Sigmoid colon (tissue), 7 donors: Measurements from ENCODE around the gene PTCD1. TPM values are rescaled to one million over a fixed set of nuclear protein-coding genes. Genes with fewer than 3 reads are reported as not detected.
A peak's percentile ranks its signal among the peaks of the same experiment; 100 is the strongest.

ENCODE experiments used
- DNase-seq: peaks from one replicate; pipeline ENCODE4 v3.0.0-alpha.2; 2019
- H3K27ac ChIP-seq, 4 donors: fragments of 200-600 bp; sonication (generic); one replicate each; pipeline ENCODE4 v1.5.1; 2016 to 2019; ENCODE audit warnings: mild to moderate bottlenecking in 1 of 4
- H3K27me3 ChIP-seq, 3 donors: fragments of 200-600 bp; sonication (generic); one replicate each; pipeline ENCODE4 v1.5.1; 2019; ENCODE audit warnings: mild to moderate bottlenecking in 1 of 3
- H3K36me3 ChIP-seq, 4 donors: fragments of 200-600 bp; sonication (generic); one replicate each; pipeline ENCODE4 v1.5.1; 2016 to 2019
- H3K4me1 ChIP-seq, 4 donors: fragments of 200-600 bp; sonication (generic); one replicate each; pipeline ENCODE4 v1.5.1; 2017 to 2019
- H3K4me3 ChIP-seq, 4 donors: fragments of 200-600 bp; sonication (generic); one replicate each; pipeline ENCODE4 v1.5.1; 2017 to 2019; ENCODE audit warnings: mild to moderate bottlenecking in 2 of 4, moderate library complexity in 1 of 4
- H3K9me3 ChIP-seq, 4 donors: fragments of 200-600 bp in 3 of 4; sonication (generic) in 3 of 4; one replicate each; pipeline versions ENCODE4 v1.5.1 to v1.6.1; 2013 to 2019
- EP300 ChIP-seq, 4 donors: sonication (generic); formaldehyde crosslinking; IDR thresholded peaks; one replicate each; pipeline ENCODE4 v1.6.1; 2017; ENCODE audit warnings: antibody characterized with exemption in 4 of 4
- POLR2A ChIP-seq, 2 donors: fragments of 450-650 bp; IDR thresholded peaks; one replicate each; pipeline ENCODE4 v1.6.1; 2016; ENCODE audit warnings: antibody characterized with exemption in 2 of 2, mild to moderate bottlenecking in 2 of 2, moderate library complexity in 2 of 2
- POLR2AphosphoS5 ChIP-seq, 4 donors: sonication (generic); formaldehyde crosslinking; IDR thresholded peaks; one replicate each; pipeline ENCODE4 v1.6.1; 2017; ENCODE audit warnings: antibody characterized with exemption in 4 of 4
- WGBS, 2 donors: extraction: QIAGEN DNeasy Blood & Tissue Kit; methylation state at CpG; one replicate each; pipeline ENCODE4 v1.1.7; 2013; 5-methylcytosine and 5-hydroxymethylcytosine counted together
- intact Hi-C: fragments of 100-400 bp; cut with DNase I; formaldehyde crosslinking; loops from one replicate; pipeline ENCODE4 v1.15.1; 2023
- polyA plus RNA-seq, 3 donors: library from polyadenylated mRNA; stranded (reverse); fragments of 200-250 nt; gene quantifications; one replicate each; pipeline ENCODE4 v1.2.3, GENCODE V29; 2013
- total RNA-seq, 4 donors: library from RNA; depleted of rRNA; stranded (reverse); fragments of >200 nt; gene quantifications; one replicate each; pipeline ENCODE4 v1.1.0, GENCODE V29; 2016
- TF ChIP-seq, protein P1 (sequence below), 4 experiments: fragments of 450-650 bp in 3 of 4; fragments of 200-600 bp in 1 of 4; IDR thresholded peaks; one replicate each; pipeline ENCODE4 v1.5.1; 2016 to 2019; ENCODE audit warnings: antibody characterized with exemption in 4 of 4, mild to moderate bottlenecking in 3 of 4, moderate library complexity in 2 of 4
- donor health status: healthy with polysubstance abuse.
- donor health status: Bipolar disorder and iron deficiency.
- donor health status: healthy.

Gene PTCD1
- total and polyA plus RNA-seq, 7 donors = 1.2 to 6.4 (median 5.3) TPM

- peaks cover 0 to 22% (median 19%) of the 10 kb centered on the region in 4 donors for H3K4me1 ChIP-seq
- no peak for DNase-seq
- WGBS, 2 donors = 87 to 93% methylated on average over 4 of the region's 4 CpGs
- no peaks in the 10 kb centered on the region for H3K9me3 ChIP-seq
- intact Hi-C loops = no loop called here
- TF ChIP-seq EP300 (IDR thresholded peaks at IDR 0.05) (no peak), POLR2AphosphoS5 (IDR thresholded peaks at IDR 0.05) (no peak), POLR2A (IDR thresholded peaks at IDR 0.05) (no peak)
- TF ChIP-seq, protein P1, sequence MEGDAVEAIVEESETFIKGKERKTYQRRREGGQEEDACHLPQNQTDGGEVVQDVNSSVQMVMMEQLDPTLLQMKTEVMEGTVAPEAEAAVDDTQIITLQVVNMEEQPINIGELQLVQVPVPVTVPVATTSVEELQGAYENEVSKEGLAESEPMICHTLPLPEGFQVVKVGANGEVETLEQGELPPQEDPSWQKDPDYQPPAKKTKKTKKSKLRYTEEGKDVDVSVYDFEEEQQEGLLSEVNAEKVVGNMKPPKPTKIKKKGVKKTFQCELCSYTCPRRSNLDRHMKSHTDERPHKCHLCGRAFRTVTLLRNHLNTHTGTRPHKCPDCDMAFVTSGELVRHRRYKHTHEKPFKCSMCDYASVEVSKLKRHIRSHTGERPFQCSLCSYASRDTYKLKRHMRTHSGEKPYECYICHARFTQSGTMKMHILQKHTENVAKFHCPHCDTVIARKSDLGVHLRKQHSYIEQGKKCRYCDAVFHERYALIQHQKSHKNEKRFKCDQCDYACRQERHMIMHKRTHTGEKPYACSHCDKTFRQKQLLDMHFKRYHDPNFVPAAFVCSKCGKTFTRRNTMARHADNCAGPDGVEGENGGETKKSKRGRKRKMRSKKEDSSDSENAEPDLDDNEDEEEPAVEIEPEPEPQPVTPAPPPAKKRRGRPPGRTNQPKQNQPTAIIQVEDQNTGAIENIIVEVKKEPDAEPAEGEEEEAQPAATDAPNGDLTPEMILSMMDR (IDR thresholded peaks at IDR 0.05) = no peak
- no peaks in the 10 kb centered on the region for H3K27me3 ChIP-seq
- peaks cover 3 to 62% (median 26%) of the 10 kb centered on the region in 4 donors for H3K36me3 ChIP-seq
- H3K4me3 ChIP-seq = no peak overlapping the region
- H3K27ac ChIP-seq = peak overlapping the region in 1 of 4 donors; percentile 57
Observed at GRCh38 chr7:99394188-99394502, 44.5 kb downstream of the PTCD1 start.

DNA sequence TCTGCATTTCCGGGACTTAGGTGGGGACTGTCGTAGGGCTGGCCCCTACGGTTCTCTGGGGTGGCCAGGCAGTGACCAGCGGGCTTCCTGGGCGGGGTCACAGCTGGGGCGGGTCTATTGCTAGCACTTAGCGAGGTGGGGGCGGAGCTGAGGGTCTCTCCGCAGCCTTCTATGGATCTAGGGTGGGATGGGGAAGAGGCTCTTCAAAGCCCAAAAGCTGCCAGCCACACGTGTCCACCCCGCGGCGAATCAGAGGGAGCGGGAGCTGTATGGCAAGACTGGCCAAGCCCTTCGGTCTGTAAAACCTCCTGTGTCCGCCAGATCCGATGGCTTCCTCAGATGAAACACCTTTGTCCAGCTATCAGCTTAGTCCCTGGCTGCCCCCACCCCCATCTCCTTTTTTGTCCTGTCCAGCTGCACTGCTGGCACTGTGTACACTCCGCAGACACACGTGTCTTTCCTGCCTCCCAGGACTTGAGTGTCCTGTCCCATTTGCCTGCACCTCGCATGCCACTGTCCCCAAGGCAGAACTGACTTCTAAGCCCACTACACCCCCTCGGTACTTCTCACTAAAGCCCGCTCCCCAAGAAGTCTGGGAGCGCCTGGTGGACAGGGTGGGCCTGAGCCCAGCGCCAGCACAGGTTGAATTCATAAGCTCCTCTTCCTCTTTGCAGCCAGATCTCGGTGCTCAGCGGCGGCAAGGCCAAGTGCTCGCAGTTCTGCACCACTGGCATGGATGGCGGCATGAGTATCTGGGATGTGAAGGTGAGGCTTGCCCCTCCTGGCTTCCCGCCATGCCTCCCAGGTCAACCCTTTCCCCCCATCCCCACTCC, 45.0 kb downstream of the PTCD1 start:
- Histone ChIP-seq H3K36me3 (peaks cover under 1 to 62% (median 23%) of the 10 kb centered on the region in 4 donors), H3K27ac (peak overlapping the region; percentile 57 to 75 (median 66)), H3K4me3 (peak overlapping the region; percentile 38 to 61 (median 52)), H3K27me3 (no peaks in the 10 kb centered on the region), H3K9me3 (no peaks in the 10 kb centered on the region), H3K4me1 (peaks cover 0 to 22% (median 19%) of the 10 kb centered on the region in 4 donors)
- 40 to 58% methylated on average over 30 of the region's 30 CpGs for WGBS, 2 donors
- peak; percentile 84 for DNase-seq
- peak in 1 of 4 donors; percentile 16 for TF ChIP-seq POLR2AphosphoS5 (IDR thresholded peaks at IDR 0.05)
- TF ChIP-seq POLR2A (IDR thresholded peaks at IDR 0.05) = no peak
- intact Hi-C loops = no loop called here

GRCh38 chr7:99392659-99393354, 45.8 kb downstream of the PTCD1 start:
- peak overlapping the region; percentile 57 to 75 (median 66) for H3K27ac ChIP-seq
- intact Hi-C loops = no loop called here
- 3 to 16% methylated on average over 68 of the region's 68 CpGs for WGBS, 2 donors
- no peaks in the 10 kb centered on the region for H3K27me3 ChIP-seq
- peak overlapping the region; percentile 38 to 61 (median 52) for H3K4me3 ChIP-seq
- DNase-seq = peak; percentile 91
- H3K9me3 ChIP-seq = no peaks in the 10 kb centered on the region
- TF ChIP-seq POLR2A (IDR thresholded peaks at IDR 0.05) = peak in 1 of 2 donors; percentile 11
- peak; percentile 48 to 74 (median 62) for TF ChIP-seq POLR2AphosphoS5 (IDR thresholded peaks at IDR 0.05)
- no peak for TF ChIP-seq EP300 (IDR thresholded peaks at IDR 0.05)
- TF ChIP-seq, protein P1 (IDR thresholded peaks at IDR 0.05) = no peak
- H3K36me3 ChIP-seq = peaks cover 0 to 62% (median 26%) of the 10 kb centered on the region in 4 donors
- peaks cover 0 to 22% (median 19%) of the 10 kb centered on the region in 4 donors for H3K4me1 ChIP-seq

GRCh38 chr7:99392046-99392445, 46.6 kb downstream of the PTCD1 start:
- H3K36me3 ChIP-seq = peaks cover 0 to 62% (median 24%) of the 10 kb centered on the region in 4 donors
- intact Hi-C loops = no loop called here
- no peaks in the 10 kb centered on the region for H3K9me3 ChIP-seq
- peak overlapping the region; percentile 57 to 75 (median 66) for H3K27ac ChIP-seq
- peaks cover 0 to 22% (median 19%) of the 10 kb centered on the region in 4 donors for H3K4me1 ChIP-seq
- H3K27me3 ChIP-seq = no peaks in the 10 kb centered on the region
- no peak for DNase-seq
- 18 to 62% methylated on average over 8 of the region's 8 CpGs for WGBS, 2 donors
- TF ChIP-seq, protein P1 (IDR thresholded peaks at IDR 0.05) = no peak
- TF ChIP-seq POLR2A (IDR thresholded peaks at IDR 0.05) (no peak), EP300 (IDR thresholded peaks at IDR 0.05) (no peak), POLR2AphosphoS5 (IDR thresholded peaks at IDR 0.05) (no peak)
- H3K4me3 ChIP-seq = peak overlapping the region in 2 of 4 donors; percentile 49 to 55
